ENCODE data around the gene BAD. TPM values are rescaled to one million over a fixed set of nuclear protein-coding genes. Genes with fewer than 3 reads are reported as not detected.

BAD gene
- total and polyA plus RNA-seq, 2 of the 13 experiments (the other 11 are each of a cell fraction or from before 2014, with no cell fraction given) = 17.9 to 28.5 TPM

- TF ChIP-seq SIX1 (CRISPR knock-in tag; IDR thresholded peaks at IDR 0.05; ENCODE audit: borderline replicate concordance) = no peak
- no peak for TF ChIP-seq ZNF138 (CRISPR knock-in tag; IDR thresholded peaks at IDR 0.05; ENCODE audit: low read depth)
- TF ChIP-seq ZNF577 (CRISPR knock-in tag; IDR thresholded peaks at IDR 0.05; ENCODE audit: borderline replicate concordance, low read depth) = no peak
- no peak for TF ChIP-seq ZNF496 (CRISPR knock-in tag; IDR thresholded peaks at IDR 0.05; ENCODE audit: insufficient replicate concordance)
- no peak for TF ChIP-seq REST (IDR thresholded peaks at IDR 0.05; ENCODE audit: borderline replicate concordance in 1 of 2, low read depth in 1 of 2, low read length in 2 of 2)
- no peak for TF ChIP-seq ZNF747 (CRISPR knock-in tag; IDR thresholded peaks at IDR 0.05; ENCODE audit: borderline replicate concordance)
- TF ChIP-seq EZH2 (conservative IDR thresholded peaks at IDR 0.05; ENCODE audit: low read depth, low read length) = no peak
- no peak for TF ChIP-seq ZNF713 (CRISPR knock-in tag; IDR thresholded peaks at IDR 0.05)
- peak; percentile 55; the same call in 1 of the 2 replicates for TF ChIP-seq ZNF607 (CRISPR knock-in tag; IDR thresholded peaks at IDR 0.05; ENCODE audit: borderline replicate concordance)
- TF ChIP-seq TAF1 (CRISPR knock-in tag; IDR thresholded peaks at IDR 0.05) = no peak
- TF ChIP-seq, protein P1, sequence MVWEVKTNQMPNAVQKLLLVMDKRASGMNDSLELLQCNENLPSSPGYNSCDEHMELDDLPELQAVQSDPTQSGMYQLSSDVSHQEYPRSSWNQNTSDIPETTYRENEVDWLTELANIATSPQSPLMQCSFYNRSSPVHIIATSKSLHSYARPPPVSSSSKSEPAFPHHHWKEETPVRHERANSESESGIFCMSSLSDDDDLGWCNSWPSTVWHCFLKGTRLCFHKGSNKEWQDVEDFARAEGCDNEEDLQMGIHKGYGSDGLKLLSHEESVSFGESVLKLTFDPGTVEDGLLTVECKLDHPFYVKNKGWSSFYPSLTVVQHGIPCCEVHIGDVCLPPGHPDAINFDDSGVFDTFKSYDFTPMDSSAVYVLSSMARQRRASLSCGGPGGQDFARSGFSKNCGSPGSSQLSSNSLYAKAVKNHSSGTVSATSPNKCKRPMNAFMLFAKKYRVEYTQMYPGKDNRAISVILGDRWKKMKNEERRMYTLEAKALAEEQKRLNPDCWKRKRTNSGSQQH (CRISPR knock-in tag; IDR thresholded peaks at IDR 0.05; ENCODE audit: low read depth) = no peak
- TF ChIP-seq ZNF563 (CRISPR knock-in tag; IDR thresholded peaks at IDR 0.05) = no peak
- no peak for TF ChIP-seq JUND (CRISPR knock-in tag; IDR thresholded peaks at IDR 0.05)
- TF ChIP-seq ADNP (CRISPR knock-in tag; IDR thresholded peaks at IDR 0.05) = no peak
- TF ChIP-seq TBX3 (IDR thresholded peaks at IDR 0.05; ENCODE audit: borderline replicate concordance) = no peak
- TF ChIP-seq ZNF883 (CRISPR knock-in tag; IDR thresholded peaks at IDR 0.05; ENCODE audit: not compliant biosample characterization) = no peak
- TF ChIP-seq TRAFD1 (CRISPR knock-in tag; IDR thresholded peaks at IDR 0.05; ENCODE audit: borderline replicate concordance) = no peak
- no peak for TF ChIP-seq ZNF781 (CRISPR knock-in tag; IDR thresholded peaks at IDR 0.05; ENCODE audit: borderline replicate concordance, not compliant biosample characterization)
- TF ChIP-seq RBM39 (IDR thresholded peaks at IDR 0.05; ENCODE audit: low read depth, low read length, poor library complexity, severe bottlenecking) = no peak
- TF ChIP-seq UBTF (CRISPR knock-in tag; IDR thresholded peaks at IDR 0.05) = no peak
Measured at GRCh38 chr11:64268893-64269539, 15.4 kb downstream of the BAD start (continued).
